GM19468 (cell line): Measurements from ENCODE around the gene SNRK.
"Not testable (repeated sequence)": the region's sequence is repeated elsewhere in the genome, so short reads cannot be mapped to it uniquely, and the experiment has no call there.

ENCODE experiments used
- ATAC-seq: cut with Tn5 transposase; IDR thresholded peaks from one replicate; pipeline ENCODE4 v1.9.1; 2021; ENCODE audit warnings: mild to moderate bottlenecking, moderate library complexity, moderate number of reproducible peaks; ENCODE audit not compliant: unreplicated experiment; ENCODE audit errors: extremely low read depth

Gene SNRK

GRCh38 chr3:43343185-43343584 is 56.8 kb downstream of the SNRK start:
- no peak for ATAC-seq

DNA sequence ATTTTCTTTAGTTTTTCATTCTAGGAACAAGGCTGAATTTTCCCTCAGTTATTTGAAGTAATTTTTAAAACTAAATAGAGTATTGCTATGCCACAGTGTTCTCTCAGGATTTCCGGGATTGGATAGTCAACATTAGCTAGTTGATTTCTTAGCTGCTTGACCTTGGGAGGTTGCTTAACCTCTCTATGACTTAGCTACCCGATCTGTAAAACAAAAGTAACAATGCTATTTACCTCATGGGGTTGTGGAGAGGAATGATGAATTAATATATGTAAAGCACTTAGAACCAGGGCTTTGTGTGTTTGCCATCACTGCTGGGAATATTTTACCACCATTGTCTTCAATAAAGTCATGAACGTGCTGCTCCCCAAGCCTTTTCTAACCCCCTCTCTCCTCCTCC is 57.5 kb downstream of the SNRK start:
- no peak for ATAC-seq

GRCh38 chr3:43344520-43344919 is 58.2 kb downstream of the SNRK start:
- no peak for ATAC-seq

DNA sequence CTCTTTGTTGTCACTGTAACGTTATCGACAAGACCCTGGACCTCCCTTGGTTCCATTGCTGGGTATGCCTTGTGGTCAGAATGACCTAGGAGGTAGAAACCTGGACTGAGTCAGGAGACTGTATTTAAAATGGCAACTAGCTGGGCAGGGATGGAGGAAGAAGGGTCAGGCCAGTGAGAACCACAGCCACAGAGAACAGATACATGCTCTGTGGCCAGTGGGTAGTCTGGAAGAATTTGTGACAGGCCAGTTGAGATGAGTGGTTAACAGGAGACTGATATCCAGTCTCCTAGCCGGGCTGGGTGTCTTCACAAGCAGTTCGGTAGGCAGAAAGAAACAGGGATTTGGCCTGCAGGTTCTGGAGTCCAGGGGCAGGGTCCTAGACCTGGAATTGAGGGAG is 58.9 kb downstream of the SNRK start:
- no peak for ATAC-seq

- no peak for ATAC-seq
Measured at GRCh38 chr3:43345877-43346276, 59.5 kb downstream of the SNRK start.

GRCh38 chr3:43346978-43347749 is 60.8 kb downstream of the SNRK start:
- no peak for ATAC-seq

GRCh38 chr3:43347774-43348173 is 61.4 kb downstream of the SNRK start:
- ATAC-seq: no peak

DNA sequence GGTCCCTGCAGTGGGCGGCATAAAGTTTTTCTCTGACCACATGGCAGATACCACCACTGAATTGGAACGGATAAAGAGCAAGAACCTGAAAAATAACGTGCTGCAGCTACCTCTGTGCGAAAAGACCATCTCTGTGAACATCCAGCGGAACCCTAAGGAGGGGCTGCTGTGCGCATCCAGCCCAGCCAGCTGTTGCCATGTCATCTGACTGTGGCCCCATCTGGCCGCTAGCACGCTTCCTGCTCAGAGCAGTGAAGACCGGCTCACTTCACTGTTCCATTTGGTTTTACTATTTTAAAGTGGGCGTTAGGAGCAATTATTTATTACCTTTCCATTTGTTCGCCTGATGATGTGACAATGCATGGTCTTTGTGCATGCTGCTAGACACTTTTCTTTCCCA is 62.0 kb downstream of the SNRK start:
- ATAC-seq: no peak

DNA sequence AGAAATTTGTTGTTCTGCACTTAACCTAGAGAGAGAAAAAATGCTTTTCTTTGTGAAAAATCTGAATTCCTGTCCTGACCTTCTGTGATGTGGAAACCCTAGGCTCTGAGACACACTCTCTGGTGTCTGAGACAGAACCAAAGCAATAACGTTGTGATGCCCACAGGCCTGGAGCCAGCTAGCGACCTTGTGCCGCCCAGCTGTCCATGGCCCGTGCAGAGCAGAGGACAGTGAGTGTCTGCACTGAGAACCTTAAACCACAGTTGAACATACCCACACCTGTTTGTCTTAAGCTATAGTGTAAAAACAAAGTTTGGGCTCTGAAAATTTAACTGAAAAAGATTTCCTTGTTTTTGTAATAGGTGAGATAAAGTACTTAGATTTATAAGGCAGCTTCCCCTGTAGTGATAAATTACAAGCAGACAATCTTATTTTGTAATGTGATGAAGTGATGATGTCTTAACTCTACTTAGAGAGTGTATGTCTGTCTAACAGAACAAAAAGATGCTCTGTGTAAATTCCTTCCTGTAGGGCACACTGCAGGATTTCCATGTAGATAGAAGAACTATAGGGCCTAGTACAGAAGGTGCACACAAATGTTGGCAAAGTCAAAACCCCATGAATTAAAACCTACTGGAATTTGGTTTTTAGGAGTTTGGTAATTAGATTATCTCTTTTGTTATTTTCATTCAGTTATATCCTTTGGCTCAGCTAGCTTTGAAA is 62.7 kb downstream of the SNRK start:
- ATAC-seq: no peak

- no peak for ATAC-seq
Measured at GRCh38 chr3:43349716-43350115, 63.4 kb downstream of the SNRK start.

DNA sequence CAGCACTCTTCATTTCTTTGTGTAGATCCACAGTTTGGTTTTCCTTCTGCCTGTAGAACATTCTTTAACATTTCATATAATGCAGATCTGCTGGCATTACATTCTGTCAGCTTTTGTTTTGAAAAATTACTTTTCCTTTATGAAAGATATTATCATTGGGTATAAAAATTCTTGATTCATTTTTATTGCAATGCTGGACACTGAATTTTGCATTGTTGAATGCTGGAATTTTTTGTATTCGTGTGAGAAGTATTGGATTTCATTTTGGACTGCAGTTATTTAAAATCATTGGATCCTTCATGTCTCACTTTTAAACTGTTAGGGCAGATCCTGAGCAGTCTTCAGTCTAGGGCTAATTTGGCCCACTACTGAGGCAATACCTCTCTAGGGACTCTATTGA is 67.1 kb downstream of the SNRK start:
- ATAC-seq: no peak

GRCh38 chr3:43353923-43354670 is 67.8 kb downstream of the SNRK start:
- no peak for ATAC-seq

DNA sequence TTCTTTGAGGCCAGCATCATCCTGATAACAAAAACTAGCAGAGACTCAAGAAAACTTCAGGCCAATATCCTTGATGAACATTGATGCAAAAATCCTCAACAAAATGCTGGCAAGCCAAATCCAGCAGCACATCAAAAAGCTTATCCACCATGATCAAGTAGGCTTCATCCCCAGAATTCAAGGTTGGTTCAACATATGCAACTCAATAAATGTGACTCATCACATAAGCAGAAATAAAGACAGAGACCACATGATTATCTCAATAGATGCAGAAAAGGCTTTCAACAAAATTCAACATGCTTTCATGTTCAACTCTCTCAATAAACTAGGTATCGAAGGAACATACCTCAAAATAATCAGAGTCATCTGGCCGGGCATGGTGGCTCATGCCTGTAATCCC is 69.7 kb downstream of the SNRK start:
- ATAC-seq: not testable (repeated sequence)

- ATAC-seq: no peak
Measured at GRCh38 chr3:43361077-43361476, 74.7 kb downstream of the SNRK start.

DNA sequence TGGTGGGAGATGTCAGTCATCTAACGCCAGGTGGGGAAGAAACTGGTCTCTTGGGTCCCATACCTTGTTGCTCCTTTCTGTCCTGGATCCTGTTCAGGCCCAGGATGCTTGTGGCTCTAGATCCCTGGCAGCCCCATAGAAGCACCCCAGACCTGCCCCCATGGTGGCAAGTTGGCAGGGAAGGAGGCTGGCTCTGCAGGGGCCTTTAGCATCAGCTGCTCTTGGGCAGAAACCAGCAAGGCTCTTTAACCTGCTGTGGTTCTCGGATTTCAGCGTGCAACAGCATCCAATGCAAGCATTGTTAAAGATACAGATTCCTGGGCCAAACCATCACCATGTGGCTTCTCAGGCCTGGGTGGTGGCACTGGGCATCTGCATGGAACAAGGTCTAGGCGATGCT is 75.8 kb downstream of the SNRK start:
- no peak for ATAC-seq

DNA sequence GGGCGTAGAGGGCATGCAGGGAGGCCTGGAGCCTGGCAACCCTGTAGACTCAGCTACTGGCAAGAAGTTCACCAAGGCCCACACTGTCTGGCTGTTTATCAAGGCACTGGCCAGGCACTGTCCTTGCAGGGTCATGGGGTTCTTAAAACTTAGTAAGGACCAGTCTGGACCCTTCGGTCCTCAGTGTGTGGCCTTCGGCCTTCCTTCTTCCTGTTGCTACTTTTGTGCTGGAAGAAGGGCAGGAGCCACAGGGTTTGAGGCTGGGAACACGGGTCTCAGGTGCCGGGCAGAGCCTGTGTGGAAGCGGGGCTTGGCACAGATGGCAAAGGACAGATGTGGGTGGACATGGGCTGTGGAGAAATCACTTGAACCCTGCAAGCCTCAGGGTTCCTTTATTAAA is 76.6 kb downstream of the SNRK start:
- no peak for ATAC-seq

- ATAC-seq: no peak
Measured at GRCh38 chr3:43363621-43364266, 77.4 kb downstream of the SNRK start.

DNA sequence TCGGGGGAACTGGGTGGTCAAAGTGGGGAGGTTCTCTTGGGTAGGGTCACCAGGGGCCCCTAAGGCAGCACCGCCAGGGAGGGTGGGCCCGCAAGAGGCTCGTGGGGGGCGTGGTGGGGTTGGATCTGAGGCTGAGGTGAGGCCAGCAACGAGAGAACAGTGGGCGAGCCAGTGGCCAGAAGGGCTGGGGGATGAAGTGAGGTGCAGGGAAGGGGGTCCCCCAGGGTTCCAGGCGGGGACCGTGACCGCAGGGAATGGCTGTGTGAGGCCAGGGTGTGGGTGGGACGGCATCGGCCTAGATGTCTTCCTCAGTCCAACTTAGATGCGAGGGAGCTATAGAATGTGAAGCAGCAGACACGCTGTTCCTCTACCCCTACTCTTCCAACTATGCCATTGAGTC is 78.2 kb downstream of the SNRK start:
- ATAC-seq: no peak

- ATAC-seq: no peak
Measured at GRCh38 chr3:43364926-43365325, 78.6 kb downstream of the SNRK start.

GRCh38 chr3:43365601-43366305 is 79.4 kb downstream of the SNRK start:
- ATAC-seq: no peak
